Measurements from ENCODE around the gene SEC31A. TPM values are rescaled to one million over a fixed set of nuclear protein-coding genes. Genes with fewer than 3 reads are reported as not detected.
"Not testable (repeated sequence)": the region's sequence is repeated elsewhere in the genome, so short reads cannot be mapped to it uniquely, and the experiment has no call there.

The SEC31A gene
- total RNA-seq, 1 donor from 2014 or later, result 137 TPM

DNA sequence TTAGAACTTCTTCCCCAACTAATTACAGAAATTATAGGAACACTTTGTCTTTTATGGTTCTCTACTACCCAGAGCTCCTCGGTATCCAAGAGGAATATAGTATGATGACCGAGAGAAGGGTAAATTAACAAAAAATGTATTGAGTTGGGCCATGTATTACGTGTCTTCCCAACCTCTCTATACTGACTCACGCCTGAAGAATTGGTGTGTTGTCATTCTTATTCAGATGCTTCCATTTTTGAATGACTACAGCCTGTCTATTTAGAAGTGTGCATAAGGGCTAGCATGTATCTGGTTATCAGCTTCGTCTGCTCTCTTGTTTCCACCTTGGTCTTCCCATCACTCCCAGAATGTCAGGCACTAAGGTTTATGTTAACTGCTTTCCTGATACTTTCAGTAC is 67.9 kb downstream of the SEC31A start:
- DNase-seq (ENCODE audit: low read depth, low spot score), result no peak
- Mint-ChIP-seq H3K9me3 (no peaks in the 10 kb centered on the region), H3K4me3 (no peak overlapping the region), H3K27me3 (ENCODE audit: low read depth) (no peaks in the 10 kb centered on the region), H3K36me3 (ENCODE audit: low read depth) (peaks cover 30% of the 10 kb centered on the region), H3K27ac (ENCODE audit: unreplicated experiment) (no peak overlapping the region), H3K4me1 (no peaks in the 10 kb centered on the region)
- TF ChIP-seq, protein P1, sequence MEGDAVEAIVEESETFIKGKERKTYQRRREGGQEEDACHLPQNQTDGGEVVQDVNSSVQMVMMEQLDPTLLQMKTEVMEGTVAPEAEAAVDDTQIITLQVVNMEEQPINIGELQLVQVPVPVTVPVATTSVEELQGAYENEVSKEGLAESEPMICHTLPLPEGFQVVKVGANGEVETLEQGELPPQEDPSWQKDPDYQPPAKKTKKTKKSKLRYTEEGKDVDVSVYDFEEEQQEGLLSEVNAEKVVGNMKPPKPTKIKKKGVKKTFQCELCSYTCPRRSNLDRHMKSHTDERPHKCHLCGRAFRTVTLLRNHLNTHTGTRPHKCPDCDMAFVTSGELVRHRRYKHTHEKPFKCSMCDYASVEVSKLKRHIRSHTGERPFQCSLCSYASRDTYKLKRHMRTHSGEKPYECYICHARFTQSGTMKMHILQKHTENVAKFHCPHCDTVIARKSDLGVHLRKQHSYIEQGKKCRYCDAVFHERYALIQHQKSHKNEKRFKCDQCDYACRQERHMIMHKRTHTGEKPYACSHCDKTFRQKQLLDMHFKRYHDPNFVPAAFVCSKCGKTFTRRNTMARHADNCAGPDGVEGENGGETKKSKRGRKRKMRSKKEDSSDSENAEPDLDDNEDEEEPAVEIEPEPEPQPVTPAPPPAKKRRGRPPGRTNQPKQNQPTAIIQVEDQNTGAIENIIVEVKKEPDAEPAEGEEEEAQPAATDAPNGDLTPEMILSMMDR (conservative IDR thresholded peaks at IDR 0.05), result no peak

DNA sequence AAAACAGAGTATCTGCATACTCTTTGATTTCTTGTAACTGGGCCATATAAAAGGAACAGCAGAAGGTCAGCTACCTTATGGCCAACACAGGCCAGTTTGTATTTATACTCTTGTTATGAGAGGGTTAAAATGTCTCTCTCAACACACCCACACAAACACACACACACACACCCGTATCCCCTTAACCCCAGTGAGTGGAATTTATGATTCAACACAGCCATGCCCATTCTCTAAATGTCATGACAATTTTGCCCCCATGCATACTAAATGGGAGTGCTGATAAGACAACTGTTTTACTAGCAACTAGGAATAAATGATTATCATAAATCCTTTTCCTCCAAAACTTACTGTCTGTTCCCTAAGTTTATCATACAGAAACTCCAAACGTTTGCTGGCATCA is 70.3 kb downstream of the SEC31A start:
- no peaks in the 10 kb centered on the region for H3K27me3 Mint-ChIP-seq (ENCODE audit: low read depth)
- no peaks in the 10 kb centered on the region for H3K9me3 Mint-ChIP-seq
- no peaks in the 10 kb centered on the region for H3K4me1 Mint-ChIP-seq
- H3K27ac Mint-ChIP-seq (ENCODE audit: unreplicated experiment), result no peak overlapping the region
- DNase-seq (ENCODE audit: low read depth, low spot score), result no peak
- TF ChIP-seq, protein P1 (conservative IDR thresholded peaks at IDR 0.05), result no peak
- peaks cover 28% of the 10 kb centered on the region for H3K36me3 Mint-ChIP-seq (ENCODE audit: low read depth)
- no peak overlapping the region for H3K4me3 Mint-ChIP-seq

DNA sequence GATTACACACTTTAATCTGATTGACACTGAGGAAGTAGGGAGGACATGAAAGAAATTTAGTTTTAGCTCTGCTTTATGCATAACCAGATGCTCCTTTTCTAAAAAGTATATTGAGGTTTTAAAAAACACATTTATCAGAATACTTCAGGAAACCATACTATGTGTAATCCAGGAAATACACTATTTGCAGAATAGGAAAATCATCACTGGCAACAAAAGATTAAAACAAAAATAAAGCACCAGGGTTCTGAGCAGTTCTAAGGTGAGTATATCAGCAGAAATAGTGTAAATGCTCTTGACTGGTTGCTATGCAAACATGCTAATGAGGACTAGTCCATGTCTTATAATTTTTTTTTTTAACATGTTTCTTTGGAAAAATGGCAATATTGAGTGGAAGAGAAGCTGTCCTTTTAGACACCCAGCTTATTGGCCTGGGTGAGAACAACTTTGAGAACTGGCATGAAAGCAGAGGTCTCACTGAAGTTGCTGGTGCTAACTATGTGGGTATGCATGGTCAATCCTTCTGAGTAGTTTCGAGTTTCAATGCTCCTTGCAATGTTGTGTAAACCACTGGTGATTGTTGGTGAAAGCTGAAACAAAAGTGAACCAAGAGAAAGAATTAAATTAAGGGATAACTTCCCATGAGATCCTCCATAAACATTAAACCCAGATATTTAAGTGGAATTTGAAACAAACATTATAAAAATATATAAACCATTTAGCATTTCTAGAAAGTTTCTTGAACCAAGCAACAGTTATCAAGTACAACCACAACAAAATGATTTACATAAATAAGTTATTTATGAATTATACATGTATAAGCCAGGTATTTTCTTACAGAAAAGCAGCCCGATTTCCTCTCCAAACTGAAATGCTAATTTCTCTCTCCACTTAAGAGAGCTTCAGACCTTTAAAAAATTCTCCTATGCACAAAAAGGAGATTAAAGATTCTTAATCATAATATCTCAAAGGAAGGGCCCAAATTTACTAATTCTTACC is 72.0 kb downstream of the SEC31A start:
- H3K27ac Mint-ChIP-seq (ENCODE audit: unreplicated experiment), result no peak overlapping the region

DNA sequence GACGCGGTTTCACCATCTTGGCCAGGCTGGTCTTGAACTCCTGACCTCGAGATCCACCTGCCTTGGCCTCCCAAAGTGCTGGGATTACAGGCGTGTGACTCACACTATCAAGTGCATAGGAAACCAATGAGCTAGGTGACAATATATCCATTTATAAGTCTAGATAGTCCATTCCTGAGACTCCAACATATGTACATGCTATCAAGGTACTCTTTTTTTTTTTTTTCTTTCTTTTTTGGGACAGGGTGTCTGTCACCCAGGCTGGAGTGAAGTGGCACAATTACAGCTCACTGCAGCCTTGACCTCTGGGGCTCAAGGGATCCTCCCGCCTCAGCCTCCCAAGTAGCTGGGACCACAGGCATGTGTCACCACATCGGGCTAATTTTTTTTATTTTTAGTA is 74.1 kb downstream of the SEC31A start:
- H3K9me3 Mint-ChIP-seq; H3K4me3 Mint-ChIP-seq; H3K27ac Mint-ChIP-seq (ENCODE audit: unreplicated experiment); H3K27me3 Mint-ChIP-seq (ENCODE audit: low read depth); DNase-seq (ENCODE audit: low read depth, low spot score): not testable (repeated sequence)
- Mint-ChIP-seq H3K36me3 (ENCODE audit: low read depth) (peaks cover 14% of the 10 kb centered on the region), H3K4me1 (peaks cover 22% of the 10 kb centered on the region)

More for the DNA sequence above, 72.0 kb downstream of the SEC31A start:
- no peaks in the 10 kb centered on the region for H3K9me3 Mint-ChIP-seq
- H3K4me1 Mint-ChIP-seq, result peaks cover 7% of the 10 kb centered on the region
- H3K36me3 Mint-ChIP-seq (ENCODE audit: low read depth), result peaks cover 22% of the 10 kb centered on the region
- TF ChIP-seq, protein P1 (conservative IDR thresholded peaks at IDR 0.05), result no peak
- H3K27me3 Mint-ChIP-seq (ENCODE audit: low read depth), result no peaks in the 10 kb centered on the region
- no peak for DNase-seq (ENCODE audit: low read depth, low spot score)
- no peak overlapping the region for H3K4me3 Mint-ChIP-seq

DNA sequence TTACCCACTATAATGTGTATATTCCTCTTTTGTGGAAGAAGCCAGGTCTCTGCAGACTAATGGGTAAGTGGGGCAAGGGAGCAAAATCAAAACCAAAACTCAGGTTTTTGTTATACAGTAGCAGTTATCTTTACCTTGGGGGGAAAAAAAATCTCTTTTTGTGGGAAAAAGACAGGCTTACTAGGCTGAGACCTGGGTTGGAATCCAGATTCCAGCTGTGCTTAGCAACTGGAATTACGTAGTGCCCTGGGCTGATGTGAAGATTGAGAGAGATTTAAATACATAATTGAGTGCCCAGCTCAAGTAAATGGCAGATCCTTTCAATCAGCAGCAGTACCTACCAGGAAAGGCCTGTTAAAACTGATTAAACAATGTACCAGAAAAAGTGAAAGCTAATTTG is 76.9 kb downstream of the SEC31A start:
- H3K4me1 Mint-ChIP-seq, result peaks cover 36% of the 10 kb centered on the region
- TF ChIP-seq, protein P1 (conservative IDR thresholded peaks at IDR 0.05), result no peak
- H3K4me3 Mint-ChIP-seq, result no peak overlapping the region
- H3K27me3 Mint-ChIP-seq (ENCODE audit: low read depth), result no peaks in the 10 kb centered on the region
- H3K36me3 Mint-ChIP-seq (ENCODE audit: low read depth), result peaks cover 8% of the 10 kb centered on the region
- no peak for DNase-seq (ENCODE audit: low read depth, low spot score)
- H3K27ac Mint-ChIP-seq (ENCODE audit: unreplicated experiment), result no peak overlapping the region
- H3K9me3 Mint-ChIP-seq, result no peaks in the 10 kb centered on the region

DNA sequence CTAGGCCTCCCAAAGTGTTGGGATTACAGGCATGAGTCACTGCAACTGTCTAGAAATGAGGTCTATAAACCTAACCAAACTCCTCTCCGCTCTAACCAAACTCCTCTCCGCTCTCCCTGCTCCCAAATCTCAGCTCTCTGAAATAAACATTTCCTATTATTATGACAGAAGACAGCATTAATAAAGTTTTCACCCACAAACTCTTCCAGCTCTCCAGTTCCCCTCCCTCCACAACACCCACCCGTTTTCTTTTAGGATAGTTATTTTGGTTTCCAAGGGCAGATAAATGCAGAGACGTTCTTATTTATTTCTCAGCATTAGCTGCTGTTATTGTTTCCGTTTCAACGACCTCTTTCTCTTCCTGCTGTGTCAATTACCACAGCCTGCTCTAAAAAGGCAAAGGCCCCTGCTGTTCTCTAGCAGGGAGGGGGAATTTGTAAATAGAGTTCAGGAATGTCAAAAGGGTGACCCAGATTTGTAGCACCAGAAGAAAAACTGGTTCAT is 79.1 kb downstream of the SEC31A start:
- H3K4me3 Mint-ChIP-seq, result peak overlapping the region; percentile 61
- H3K36me3 Mint-ChIP-seq (ENCODE audit: low read depth), result peaks cover 2% of the 10 kb centered on the region
- peaks cover 2% of the 10 kb centered on the region for H3K9me3 Mint-ChIP-seq
- H3K4me1 Mint-ChIP-seq, result peaks cover 36% of the 10 kb centered on the region
- no peaks in the 10 kb centered on the region for H3K27me3 Mint-ChIP-seq (ENCODE audit: low read depth)
- TF ChIP-seq, protein P1 (conservative IDR thresholded peaks at IDR 0.05), result no peak
- no peak for DNase-seq (ENCODE audit: low read depth, low spot score)
- H3K27ac Mint-ChIP-seq (ENCODE audit: unreplicated experiment), result peak overlapping the region; percentile 58
